Type B pancreatic cell (in vitro differentiated cells): ENCODE data around the gene BRWD1. TPM values are rescaled to one million over a fixed set of nuclear protein-coding genes. Genes with fewer than 3 reads are reported as not detected.

Experiments used
- DNase-seq: peaks from one replicate; pipeline ENCODE4 v3.0.0; 2021; ENCODE audit warnings: mixed read lengths; ENCODE audit not compliant: unreplicated experiment; ENCODE audit errors: extremely low spot score
- H3K27ac Mint-ChIP-seq: 2 replicates; pipeline ENCODE4 v1.8.0; 2021; ENCODE audit warnings: mild to moderate bottlenecking, mixed read lengths
- H3K27me3 Mint-ChIP-seq: 2 replicates; pipeline ENCODE4 v1.8.0; 2021; ENCODE audit warnings: mixed read lengths
- H3K36me3 Mint-ChIP-seq: 2 replicates; pipeline ENCODE4 v1.8.0; 2021; ENCODE audit warnings: mixed read lengths
- H3K4me1 Mint-ChIP-seq: one replicate; pipeline ENCODE4 v1.8.0; 2021; ENCODE audit warnings: mixed read lengths; ENCODE audit not compliant: unreplicated experiment
- H3K4me3 Mint-ChIP-seq: 2 replicates; pipeline ENCODE4 v1.8.0; 2021; ENCODE audit warnings: mild to moderate bottlenecking, mixed read lengths
- H3K9me3 Mint-ChIP-seq: 2 replicates; pipeline ENCODE4 v1.8.0; 2021; ENCODE audit warnings: mixed read lengths
- CTCF ChIP-seq: fragments of 200-600 bp; sonication (generic); conservative IDR thresholded peaks from 2 replicates; pipeline ENCODE4 v1.5.0; 2021; ENCODE audit warnings: antibody characterized with exemption, mild to moderate bottlenecking
- total RNA-seq: library from RNA; stranded (reverse); gene quantifications from 2 replicates; pipeline ENCODE4 v1.2.1, GENCODE V29; 2021; ENCODE audit warnings: low replicate concordance

The BRWD1 gene
- total RNA-seq, 1 donor from 2014 or later, result 48.0 TPM

- peaks cover 2% of the 10 kb centered on the region for H3K36me3 Mint-ChIP-seq
- peak overlapping the region; percentile 4 for H3K27ac Mint-ChIP-seq
- H3K27me3 Mint-ChIP-seq, result no peaks in the 10 kb centered on the region
- H3K4me3 Mint-ChIP-seq, result no peak overlapping the region
- peaks cover 37% of the 10 kb centered on the region for H3K4me1 Mint-ChIP-seq
- TF ChIP-seq CTCF, result no peak
- no peak for DNase-seq
- no peaks in the 10 kb centered on the region for H3K9me3 Mint-ChIP-seq
Observed at GRCh38 chr21:39186676-39187075, 126.8 kb downstream of the BRWD1 start.

- no peaks in the 10 kb centered on the region for H3K9me3 Mint-ChIP-seq
- H3K36me3 Mint-ChIP-seq, result peaks cover 9% of the 10 kb centered on the region
- no peak for TF ChIP-seq CTCF
- peak overlapping the region; percentile 95 for H3K27ac Mint-ChIP-seq
- peaks cover 46% of the 10 kb centered on the region for H3K4me1 Mint-ChIP-seq
- H3K27me3 Mint-ChIP-seq, result no peaks in the 10 kb centered on the region
- peak overlapping the region; percentile 98 for H3K4me3 Mint-ChIP-seq
- no peak for DNase-seq
Observed at GRCh38 chr21:39185157-39185556, 128.3 kb downstream of the BRWD1 start.

GRCh38 chr21:39184050-39184980 lies 129.1 kb downstream of the BRWD1 start:
- Mint-ChIP-seq H3K27ac (peak overlapping the region; percentile 95), H3K36me3 (peaks cover 17% of the 10 kb centered on the region), H3K9me3 (no peaks in the 10 kb centered on the region), H3K4me3 (peak overlapping the region; percentile 98), H3K4me1 (peaks cover 46% of the 10 kb centered on the region), H3K27me3 (no peaks in the 10 kb centered on the region)
- no peak for TF ChIP-seq CTCF
- DNase-seq, result no peak

GRCh38 chr21:39183272-39184049 lies 130.0 kb downstream of the BRWD1 start, which contains the start of gene PSMG1:
Gene PSMG1 (minus strand): TSS chr21:39183451. CDS start chr21:39183385, 66 bp downstream.
- peaks cover 42% of the 10 kb centered on the region for H3K4me1 Mint-ChIP-seq
- no peaks in the 10 kb centered on the region for H3K9me3 Mint-ChIP-seq
- peak within 1 kb of the TSS; percentile 98 for H3K4me3 Mint-ChIP-seq
- no peak for TF ChIP-seq CTCF
- no peaks in the 10 kb centered on the region for H3K27me3 Mint-ChIP-seq
- peak; percentile 97 for DNase-seq
- peaks cover 23% of the 10 kb centered on the region for H3K36me3 Mint-ChIP-seq
- H3K27ac Mint-ChIP-seq, result peak within 1 kb of the TSS; percentile 95

- Mint-ChIP-seq H3K27me3 (no peaks in the 10 kb centered on the region), H3K9me3 (no peaks in the 10 kb centered on the region), H3K36me3 (peaks cover 26% of the 10 kb centered on the region), H3K27ac (peak overlapping the region; percentile 95), H3K4me1 (peaks cover 34% of the 10 kb centered on the region), H3K4me3 (peak overlapping the region; percentile 98)
- TF ChIP-seq CTCF, result no peak
- no peak for DNase-seq
Observed at GRCh38 chr21:39182484-39183271, 130.8 kb downstream of the BRWD1 start.
